Naive B cell (primary cell): Measurements from ENCODE around the gene PKNOX2. TPM values are rescaled to one million over a fixed set of nuclear protein-coding genes. Genes with fewer than 3 reads are reported as not detected.
A peak's percentile ranks its signal among the peaks of the same experiment; 100 is the strongest.

ENCODE experiments used
- ATAC-seq, 2 donors: fragments of 150-1000 bp; cut with Tn5 transposase; 2 replicates each; pipeline ENCODE4 v1.10.0; 2021; ENCODE audit warnings: low read depth in 2 of 2, mild to moderate bottlenecking in 2 of 2, moderate library complexity in 2 of 2
- DNase-seq: peaks from one replicate; pipeline ENCODE4 v3.0.0; 2022
- H3K27ac Mint-ChIP-seq, 6 donors: one replicate each; pipeline ENCODE4 v1.8.0; 2020 to 2022; ENCODE audit warnings: mild to moderate bottlenecking in 6 of 6, mixed read lengths in 6 of 6, moderate library complexity in 5 of 6, inconsistent platforms in 2 of 6
- H3K27me3 Mint-ChIP-seq, 3 donors: one replicate each; pipeline ENCODE4 v1.8.0; 2021 to 2022; ENCODE audit warnings: mixed read lengths in 3 of 3, mild to moderate bottlenecking in 1 of 3
- H3K36me3 Mint-ChIP-seq, 2 donors: one replicate each; pipeline ENCODE4 v1.8.0; 2020 to 2022; ENCODE audit warnings: mixed read lengths in 2 of 2, inconsistent platforms in 1 of 2, mild to moderate bottlenecking in 1 of 2
- H3K4me1 Mint-ChIP-seq, 3 donors: one replicate each; pipeline ENCODE4 v1.8.0; 2020 to 2022; ENCODE audit warnings: mixed read lengths in 3 of 3, inconsistent platforms in 1 of 3, mild to moderate bottlenecking in 1 of 3, moderate library complexity in 1 of 3
- H3K4me3 Mint-ChIP-seq, 8 donors: one replicate each; pipeline ENCODE4 v1.8.0; 2020 to 2022; ENCODE audit warnings: mild to moderate bottlenecking in 8 of 8, mixed read lengths in 8 of 8, moderate library complexity in 8 of 8, inconsistent platforms in 2 of 8
- H3K9me3 Mint-ChIP-seq, 7 donors: one replicate each; pipeline ENCODE4 v1.8.0; 2020 to 2022; ENCODE audit warnings: mixed read lengths in 7 of 7, mild to moderate bottlenecking in 5 of 7, inconsistent platforms in 2 of 7, moderate library complexity in 1 of 7
- polyA plus RNA-seq, 6 donors: library from polyadenylated mRNA; unstranded; fragments of 300-500 nt; fragmentation: Illumina TruSeq; gene quantifications; one replicate each; pipeline ENCODE4 v1.2.3, GENCODE V29; 2021; ENCODE audit warnings: low read depth in 6 of 6

Gene PKNOX2
- polyA plus RNA-seq, 6 donors from 2014 or later, result not detected

DNA sequence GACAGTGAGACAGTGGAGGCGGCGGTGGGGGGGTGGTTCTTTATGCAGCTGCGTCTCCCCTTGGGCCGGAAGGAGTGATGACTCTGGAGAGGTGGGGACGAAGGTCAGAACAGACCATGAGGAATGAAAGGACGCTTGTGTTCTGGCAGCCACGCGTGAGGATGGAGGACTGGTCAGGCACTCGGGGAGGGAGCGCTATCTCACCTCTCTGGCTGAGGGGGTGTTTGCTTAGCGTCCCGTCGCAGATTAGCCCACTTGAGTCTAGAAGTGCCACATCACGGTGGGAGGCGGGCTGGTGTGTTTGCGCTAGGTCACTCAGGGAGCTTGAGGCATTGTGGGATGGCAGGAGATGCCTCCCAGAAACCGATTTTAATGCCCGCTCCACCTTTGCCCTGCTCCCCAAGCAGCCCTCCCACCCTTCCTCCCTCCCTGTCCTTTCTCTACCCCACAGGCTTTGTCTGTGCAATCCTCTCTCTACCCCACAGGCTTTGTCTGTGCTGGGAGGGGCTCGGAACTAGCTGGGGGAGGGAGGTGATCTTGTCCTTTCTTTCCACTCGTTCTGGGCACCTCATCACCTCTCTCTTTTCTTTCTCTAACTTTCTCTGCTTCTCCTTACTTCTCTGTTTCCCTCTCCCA is 97.8 kb downstream of the PKNOX2 start:
- Mint-ChIP-seq H3K4me3 (no peak overlapping the region), H3K27ac (no peak overlapping the region), H3K4me1 (peaks cover 0 to 9% (median 0%) of the 10 kb centered on the region in 3 donors), H3K27me3 (peaks cover 26 to 72% (median 51%) of the 10 kb centered on the region in 3 donors), H3K9me3 (no peaks in the 10 kb centered on the region), H3K36me3 (peaks cover 0 to 10% of the 10 kb centered on the region in 2 donors)
- DNase-seq (no peak), ATAC-seq (no peak)

DNA sequence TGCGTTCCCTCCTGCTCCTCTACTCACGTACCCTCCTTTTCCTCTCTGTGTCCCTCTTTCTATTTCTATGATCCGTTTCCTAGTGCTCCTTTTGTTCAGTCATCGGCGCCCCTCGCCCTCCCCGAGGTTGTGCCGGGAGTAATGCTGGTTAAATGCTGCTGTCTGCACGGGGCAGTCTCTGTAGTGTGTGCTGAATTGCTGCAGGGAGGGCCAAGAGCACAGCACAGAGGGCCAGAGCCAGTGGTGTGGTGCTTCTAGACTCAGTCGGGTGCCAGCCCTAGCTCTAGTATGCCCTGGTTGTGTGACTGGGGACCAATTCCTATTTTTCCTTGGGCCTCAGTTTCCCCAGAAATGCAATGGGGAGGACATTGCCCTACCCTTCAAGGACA is 98.3 kb downstream of the PKNOX2 start:
- ATAC-seq, result no peak
- Mint-ChIP-seq H3K4me1 (peaks cover 0 to 9% (median 0%) of the 10 kb centered on the region in 3 donors), H3K36me3 (peaks cover 0 to 10% of the 10 kb centered on the region in 2 donors), H3K4me3 (no peak overlapping the region), H3K27ac (no peak overlapping the region), H3K27me3 (peaks cover 31 to 78% (median 51%) of the 10 kb centered on the region in 3 donors), H3K9me3 (no peaks in the 10 kb centered on the region)
- DNase-seq, result no peak

- H3K9me3 Mint-ChIP-seq, result no peaks in the 10 kb centered on the region
- DNase-seq (no peak), ATAC-seq (no peak)
- H3K4me3 Mint-ChIP-seq, result no peak overlapping the region
- peaks cover 0 to 9% (median 0%) of the 10 kb centered on the region in 3 donors for H3K4me1 Mint-ChIP-seq
- H3K27me3 Mint-ChIP-seq, result peaks cover 31 to 83% (median 53%) of the 10 kb centered on the region in 3 donors
- H3K27ac Mint-ChIP-seq, result no peak overlapping the region
- peaks cover 0 to 10% of the 10 kb centered on the region in 2 donors for H3K36me3 Mint-ChIP-seq
Measured at GRCh38 chr11:125263268-125263790, 98.8 kb downstream of the PKNOX2 start.

DNA sequence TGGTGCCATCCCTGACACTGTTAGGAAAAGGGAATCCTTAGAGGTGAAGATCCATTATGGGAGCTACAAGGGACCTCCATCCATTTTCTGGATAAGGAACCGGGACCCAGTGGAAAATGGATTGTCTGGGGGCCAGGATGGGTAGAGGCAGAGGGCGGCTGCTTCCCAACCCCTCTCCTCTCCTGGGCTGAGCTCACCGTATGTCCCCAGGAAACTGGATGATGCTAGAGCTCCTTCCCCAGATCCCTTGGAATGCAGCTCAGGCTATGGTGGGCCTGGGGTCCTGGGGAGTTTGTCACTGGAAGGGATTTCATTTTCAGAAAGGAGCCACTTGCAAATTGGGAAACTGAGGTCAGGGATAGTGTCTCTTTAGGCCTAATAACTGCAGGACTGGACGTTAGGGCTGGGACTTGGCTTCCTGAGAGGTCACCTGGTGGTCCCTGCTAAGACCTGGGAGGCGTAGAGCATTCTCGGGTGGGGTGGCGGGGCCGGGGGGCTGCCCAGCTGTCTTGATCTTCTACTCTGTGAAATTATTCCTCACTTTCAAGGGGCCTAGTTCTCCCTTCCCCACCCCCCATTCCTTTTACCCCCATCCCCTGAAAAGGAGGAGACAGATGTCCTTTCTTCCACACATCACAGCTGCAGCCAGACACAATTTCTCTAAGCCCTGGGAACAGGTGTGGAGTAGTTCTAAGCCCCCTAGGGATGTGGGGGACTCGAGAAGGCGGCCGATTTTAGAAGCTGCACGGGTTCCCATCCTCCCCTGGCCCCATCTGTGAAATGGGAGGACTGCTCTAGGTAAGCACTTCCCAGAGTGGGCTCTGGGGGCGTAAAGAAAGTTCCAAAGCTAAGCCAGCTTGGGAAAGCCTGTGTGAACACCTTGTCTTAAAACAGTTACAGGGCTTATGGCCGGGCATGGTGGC is 99.8 kb downstream of the PKNOX2 start:
- ATAC-seq, result no peak
- Mint-ChIP-seq H3K4me1 (peaks cover 0 to 9% (median 0%) of the 10 kb centered on the region in 3 donors), H3K27me3 (peaks cover 31 to 91% (median 56%) of the 10 kb centered on the region in 3 donors), H3K36me3 (peaks cover 0 to 10% of the 10 kb centered on the region in 2 donors), H3K27ac (no peak overlapping the region), H3K4me3 (no peak overlapping the region), H3K9me3 (no peaks in the 10 kb centered on the region)
- no peak for DNase-seq

DNA sequence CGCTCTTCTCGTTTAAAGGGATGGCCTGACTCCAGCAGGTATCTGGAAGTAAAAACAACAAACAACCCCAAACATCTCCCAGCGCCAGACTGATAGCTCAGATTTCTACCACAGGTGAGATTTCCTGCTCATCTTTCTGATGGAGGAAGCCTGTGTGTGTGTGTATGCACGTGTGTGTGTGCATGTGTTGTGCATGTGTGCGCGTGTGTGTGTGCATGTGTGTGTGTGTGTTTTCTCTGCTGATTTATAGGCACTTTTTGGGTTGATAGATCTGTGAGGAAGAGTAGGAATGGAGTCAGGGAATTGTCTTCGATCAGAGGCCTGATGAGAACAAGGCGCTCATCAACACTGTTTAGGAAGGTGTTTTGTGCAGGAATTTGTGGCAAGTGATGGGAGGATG is 103.0 kb downstream of the PKNOX2 start:
- Mint-ChIP-seq H3K27me3 (peaks cover 16 to 82% (median 41%) of the 10 kb centered on the region in 3 donors), H3K27ac (peak overlapping the region in 1 of 6 donors; percentile 45), H3K9me3 (no peaks in the 10 kb centered on the region), H3K36me3 (no peaks in the 10 kb centered on the region), H3K4me1 (peaks cover 0 to 3% (median 0%) of the 10 kb centered on the region in 3 donors), H3K4me3 (no peak overlapping the region)
- ATAC-seq (no peak), DNase-seq (no peak)

DNA sequence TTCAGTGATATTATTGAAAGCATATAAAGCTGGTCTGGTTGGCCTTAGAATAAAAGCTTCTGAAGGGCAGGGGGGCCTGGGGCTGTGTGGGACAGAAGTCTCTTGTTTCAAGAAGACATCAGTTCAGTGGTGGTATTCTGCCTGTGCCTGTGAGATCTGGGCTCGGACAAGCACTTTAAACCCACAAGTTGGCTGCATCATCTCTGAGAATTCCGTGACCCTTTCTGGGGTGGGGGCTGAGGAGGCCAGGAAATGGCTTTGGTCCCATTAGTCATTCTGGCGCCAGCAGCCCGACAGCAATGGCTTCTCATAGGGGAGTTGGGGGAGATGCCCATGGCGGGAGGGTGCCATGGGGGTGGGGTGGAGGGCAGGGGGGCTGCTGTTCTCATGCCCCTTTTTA is 104.1 kb downstream of the PKNOX2 start:
- Mint-ChIP-seq H3K36me3 (no peaks in the 10 kb centered on the region), H3K27ac (no peak overlapping the region), H3K4me1 (no peaks in the 10 kb centered on the region), H3K9me3 (no peaks in the 10 kb centered on the region), H3K27me3 (peaks cover 11 to 79% (median 30%) of the 10 kb centered on the region in 3 donors), H3K4me3 (no peak overlapping the region)
- ATAC-seq, result no peak
- no peak for DNase-seq

GRCh38 chr11:125270106-125270505 is 105.6 kb downstream of the PKNOX2 start:
- Mint-ChIP-seq H3K9me3 (no peaks in the 10 kb centered on the region), H3K4me1 (no peaks in the 10 kb centered on the region), H3K4me3 (no peak overlapping the region), H3K27ac (no peak overlapping the region), H3K27me3 (peaks cover 11 to 65% (median 21%) of the 10 kb centered on the region in 3 donors), H3K36me3 (no peaks in the 10 kb centered on the region)
- ATAC-seq (no peak), DNase-seq (no peak)

DNA sequence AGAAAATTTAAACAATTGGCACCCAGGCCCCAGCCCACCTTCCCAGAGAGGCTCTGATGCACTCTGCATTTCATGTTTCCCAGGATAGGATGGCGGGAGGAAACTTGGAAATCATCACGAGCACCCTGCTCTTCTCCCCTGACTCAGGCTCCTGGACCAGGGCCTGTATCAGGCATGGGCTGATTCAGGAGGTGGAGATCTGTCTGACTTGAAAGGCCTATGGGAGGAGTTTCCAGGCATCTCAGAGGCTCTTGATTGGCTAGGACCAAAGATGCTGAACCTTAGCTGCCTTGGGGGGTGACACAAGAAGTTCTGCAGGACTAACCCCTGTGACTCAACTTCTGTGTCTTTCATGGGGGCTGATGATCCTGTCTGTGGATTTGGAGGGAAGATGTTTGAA is 106.2 kb downstream of the PKNOX2 start:
- ATAC-seq, result no peak
- no peak overlapping the region for H3K27ac Mint-ChIP-seq
- H3K36me3 Mint-ChIP-seq, result no peaks in the 10 kb centered on the region
- DNase-seq, result no peak
- H3K9me3 Mint-ChIP-seq, result no peaks in the 10 kb centered on the region
- H3K27me3 Mint-ChIP-seq, result peaks cover 10 to 59% (median 16%) of the 10 kb centered on the region in 3 donors
- no peaks in the 10 kb centered on the region for H3K4me1 Mint-ChIP-seq
- no peak overlapping the region for H3K4me3 Mint-ChIP-seq

- Mint-ChIP-seq H3K36me3 (no peaks in the 10 kb centered on the region), H3K4me1 (no peaks in the 10 kb centered on the region), H3K27me3 (peaks cover 6 to 51% (median 14%) of the 10 kb centered on the region in 3 donors), H3K9me3 (no peaks in the 10 kb centered on the region), H3K4me3 (no peak overlapping the region), H3K27ac (peak overlapping the region in 1 of 6 donors; percentile 60)
- DNase-seq, result no peak
- no peak for ATAC-seq
Measured at GRCh38 chr11:125271483-125272091, 107.0 kb downstream of the PKNOX2 start.

GRCh38 chr11:125272092-125272491 is 107.5 kb downstream of the PKNOX2 start:
- DNase-seq, result no peak
- Mint-ChIP-seq H3K27me3 (peaks cover 6 to 46% (median 11%) of the 10 kb centered on the region in 3 donors), H3K4me3 (no peak overlapping the region), H3K36me3 (no peaks in the 10 kb centered on the region), H3K27ac (no peak overlapping the region), H3K9me3 (no peaks in the 10 kb centered on the region), H3K4me1 (no peaks in the 10 kb centered on the region)
- no peak for ATAC-seq

DNA sequence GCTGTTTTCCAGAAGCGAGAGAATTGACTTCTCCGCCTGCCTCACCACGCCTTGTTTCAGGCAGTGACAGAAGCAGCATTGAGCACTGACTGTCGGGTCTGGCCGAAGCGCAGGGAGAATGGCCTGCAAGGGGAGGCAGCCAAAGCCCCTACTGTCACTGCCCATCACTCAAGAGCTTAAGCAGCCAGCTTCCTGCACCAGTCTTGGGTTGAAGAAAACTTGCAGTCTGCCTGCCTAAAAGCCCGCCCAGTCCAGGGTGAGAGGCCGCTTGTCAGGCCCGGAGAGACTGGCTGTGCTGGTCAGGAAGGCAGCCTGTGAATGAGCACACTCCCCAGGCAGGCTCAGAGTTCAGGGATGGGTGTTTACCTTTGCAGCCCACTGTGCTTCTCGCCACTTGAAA is 108.3 kb downstream of the PKNOX2 start:
- DNase-seq (no peak), ATAC-seq (no peak)
- peaks cover under 1 to 38% (median 11%) of the 10 kb centered on the region in 3 donors for H3K27me3 Mint-ChIP-seq
- no peak overlapping the region for H3K27ac Mint-ChIP-seq
- H3K36me3 Mint-ChIP-seq, result no peaks in the 10 kb centered on the region
- H3K4me3 Mint-ChIP-seq, result no peak overlapping the region
- no peaks in the 10 kb centered on the region for H3K4me1 Mint-ChIP-seq
- H3K9me3 Mint-ChIP-seq, result no peaks in the 10 kb centered on the region

GRCh38 chr11:125273519-125274000 is 109.0 kb downstream of the PKNOX2 start:
- Mint-ChIP-seq H3K9me3 (no peaks in the 10 kb centered on the region), H3K4me1 (no peaks in the 10 kb centered on the region), H3K36me3 (no peaks in the 10 kb centered on the region), H3K27me3 (peaks cover 0 to 31% (median 7%) of the 10 kb centered on the region in 3 donors), H3K4me3 (no peak overlapping the region), H3K27ac (no peak overlapping the region)
- no peak for ATAC-seq
- DNase-seq, result no peak

DNA sequence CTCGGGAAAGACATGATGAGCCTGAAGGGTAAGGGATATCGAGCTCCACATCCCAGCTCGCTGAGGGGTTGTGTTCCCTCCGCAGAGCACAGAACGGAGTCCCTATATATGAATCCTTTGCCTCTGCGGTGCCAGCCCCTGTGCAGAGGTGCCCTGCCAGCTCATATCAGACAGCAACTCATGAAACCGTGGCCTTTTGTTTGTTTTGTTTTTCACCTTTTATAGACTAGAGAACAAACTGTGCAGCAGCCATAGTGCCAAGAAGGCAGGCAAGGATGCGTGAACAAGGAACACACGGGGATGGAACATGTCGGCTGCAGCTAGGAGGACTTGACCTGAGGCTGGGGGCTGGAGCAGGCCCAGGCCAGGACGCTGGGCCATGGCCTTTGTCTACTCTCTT is 109.8 kb downstream of the PKNOX2 start:
- Mint-ChIP-seq H3K36me3 (no peaks in the 10 kb centered on the region), H3K27me3 (peaks cover 0 to 23% (median 5%) of the 10 kb centered on the region in 3 donors), H3K4me3 (no peak overlapping the region), H3K9me3 (no peaks in the 10 kb centered on the region), H3K27ac (no peak overlapping the region), H3K4me1 (no peaks in the 10 kb centered on the region)
- no peak for ATAC-seq
- no peak for DNase-seq
